WTC11 (cell line): ENCODE results near the gene DRGX. TPM values are rescaled to one million over a fixed set of nuclear protein-coding genes. Genes with fewer than 3 reads are reported as not detected.
A peak's percentile ranks its signal among the peaks of the same experiment; 100 is the strongest.

Experiments
- ATAC-seq: fragments of 200-7000 bp; cut with Tn5 transposase; 2 replicates; pipeline ENCODE4 v1.10.0; 2021; ENCODE audit warnings: mild to moderate bottlenecking, moderate library complexity
- CTCF ChIA-PET: fragments of 300-600 bp; sonication (Branson Sonifier 250); formaldehyde crosslinking; loops from one replicate; lab custom pipeline; 2021; ENCODE audit warnings: antibody characterized with exemption; lab: Charles Lee
- POLR2A ChIA-PET: fragments of 350-600 bp; sonication (Branson Sonifier 250); formaldehyde crosslinking; loops from one replicate; lab custom pipeline; 2021; ENCODE audit warnings: antibody characterized with exemption; lab: Charles Lee
- DNase-seq: peaks from one replicate; pipeline ENCODE4 v3.0.0; 2021; ENCODE audit warnings: low spot score
- H3K27ac Mint-ChIP-seq: 2 replicates; pipeline ENCODE4 v1.8.0; 2021; ENCODE audit warnings: mixed read lengths
- H3K27me3 Mint-ChIP-seq: 2 replicates; pipeline ENCODE4 v1.8.0; 2021; ENCODE audit warnings: low read depth, mild to moderate bottlenecking, moderate library complexity, mixed read lengths
- H3K36me3 Mint-ChIP-seq: 2 replicates; pipeline ENCODE4 v1.8.0; 2021; ENCODE audit warnings: mixed read lengths
- H3K4me1 Mint-ChIP-seq: 2 replicates; pipeline ENCODE4 v1.8.0; 2022; ENCODE audit warnings: mixed read lengths
- H3K4me3 Mint-ChIP-seq: 2 replicates; pipeline ENCODE4 v1.8.0; 2021; ENCODE audit warnings: mild to moderate bottlenecking, moderate library complexity, mixed read lengths
- H3K9me3 Mint-ChIP-seq: 2 replicates; pipeline ENCODE4 v1.8.0; 2021; ENCODE audit warnings: mixed read lengths
- ATF1 ChIP-seq: sonication (generic); formaldehyde crosslinking; IDR thresholded peaks from 2 replicates; pipeline ENCODE4 v1.8.1; 2023; ENCODE audit warnings: mild to moderate bottlenecking, moderate library complexity, missing genetic modification reagents
- CREM ChIP-seq: sonication (generic); formaldehyde crosslinking; IDR thresholded peaks from 2 replicates; pipeline ENCODE4 v1.8.1; 2022; ENCODE audit warnings: mild to moderate bottlenecking, missing genetic modification reagents, moderate library complexity
- EMX1 ChIP-seq: fragments of 250-450 bp; sonication (Bioruptor Pico); IDR thresholded peaks from 2 replicates; pipeline ENCODE4 v1.8.0; 2021; ENCODE audit warnings: mild to moderate bottlenecking
- ESRRA ChIP-seq: sonication (generic); formaldehyde crosslinking; IDR thresholded peaks from 2 replicates; pipeline ENCODE4 v1.8.1; 2022; ENCODE audit warnings: mild to moderate bottlenecking, missing genetic modification reagents, borderline replicate concordance
- ETV6 ChIP-seq: sonication (generic); formaldehyde crosslinking; IDR thresholded peaks from 2 replicates; pipeline ENCODE4 v1.8.1; 2022; ENCODE audit warnings: mild to moderate bottlenecking, missing genetic modification reagents
- FOXP1 ChIP-seq: sonication (generic); formaldehyde crosslinking; IDR thresholded peaks from 2 replicates; pipeline ENCODE4 v1.8.0; 2022; ENCODE audit warnings: missing genetic modification reagents, mild to moderate bottlenecking, moderate library complexity, borderline replicate concordance
- OVOL2 ChIP-seq: fragments of 250-450 bp; sonication (Bioruptor Pico); IDR thresholded peaks from 2 replicates; pipeline ENCODE4 v1.9.0; 2021; ENCODE audit warnings: mild to moderate bottlenecking, borderline replicate concordance
- RELA ChIP-seq: sonication (generic); formaldehyde crosslinking; IDR thresholded peaks from 2 replicates; pipeline ENCODE4 v1.8.1; 2022; ENCODE audit warnings: missing genetic modification reagents, mild to moderate bottlenecking, borderline replicate concordance
- SOX15 ChIP-seq: fragments of 250-450 bp; sonication (Bioruptor Pico); IDR thresholded peaks from 2 replicates; pipeline ENCODE4 v1.9.0; 2021; ENCODE audit warnings: mild to moderate bottlenecking
- ZNF396 ChIP-seq: fragments of 250-450 bp; sonication (Bioruptor Pico); IDR thresholded peaks from 2 replicates; pipeline ENCODE4 v1.8.0; 2021; ENCODE audit warnings: mild to moderate bottlenecking, moderate library complexity, borderline replicate concordance
- ZNF423 ChIP-seq: fragments of 250-450 bp; sonication (Bioruptor Pico); IDR thresholded peaks from 2 replicates; pipeline ENCODE4 v2.1.2; 2022; ENCODE audit warnings: mild to moderate bottlenecking, moderate library complexity
- total RNA-seq: library from RNA; stranded (reverse); gene quantifications from 3 replicates; pipeline ENCODE4 v1.2.3, GENCODE V29; 2021
- TF ChIP-seq, protein P1 (sequence below): sonication (generic); formaldehyde crosslinking; IDR thresholded peaks from 2 replicates; pipeline ENCODE4 v1.8.0; 2022; ENCODE audit warnings: missing genetic modification reagents
- TF ChIP-seq, protein P2 (sequence below): fragments of 250-450 bp; sonication (Bioruptor Pico); IDR thresholded peaks from 2 replicates; pipeline ENCODE4 v1.9.0; 2021; ENCODE audit warnings: mild to moderate bottlenecking
- TF ChIP-seq, protein P3 (sequence below): fragments of 250-450 bp; sonication (Bioruptor Pico); IDR thresholded peaks from 2 replicates; pipeline ENCODE4 v2.1.2; 2022; ENCODE audit warnings: mild to moderate bottlenecking, moderate library complexity
- TF ChIP-seq, protein P4 (sequence below): sonication (generic); formaldehyde crosslinking; IDR thresholded peaks from 2 replicates; pipeline ENCODE4 v1.8.0; 2022; ENCODE audit warnings: mild to moderate bottlenecking, missing genetic modification reagents

The DRGX gene
- total RNA-seq, 1 experiment from 2014 or later, result not detected

DNA sequence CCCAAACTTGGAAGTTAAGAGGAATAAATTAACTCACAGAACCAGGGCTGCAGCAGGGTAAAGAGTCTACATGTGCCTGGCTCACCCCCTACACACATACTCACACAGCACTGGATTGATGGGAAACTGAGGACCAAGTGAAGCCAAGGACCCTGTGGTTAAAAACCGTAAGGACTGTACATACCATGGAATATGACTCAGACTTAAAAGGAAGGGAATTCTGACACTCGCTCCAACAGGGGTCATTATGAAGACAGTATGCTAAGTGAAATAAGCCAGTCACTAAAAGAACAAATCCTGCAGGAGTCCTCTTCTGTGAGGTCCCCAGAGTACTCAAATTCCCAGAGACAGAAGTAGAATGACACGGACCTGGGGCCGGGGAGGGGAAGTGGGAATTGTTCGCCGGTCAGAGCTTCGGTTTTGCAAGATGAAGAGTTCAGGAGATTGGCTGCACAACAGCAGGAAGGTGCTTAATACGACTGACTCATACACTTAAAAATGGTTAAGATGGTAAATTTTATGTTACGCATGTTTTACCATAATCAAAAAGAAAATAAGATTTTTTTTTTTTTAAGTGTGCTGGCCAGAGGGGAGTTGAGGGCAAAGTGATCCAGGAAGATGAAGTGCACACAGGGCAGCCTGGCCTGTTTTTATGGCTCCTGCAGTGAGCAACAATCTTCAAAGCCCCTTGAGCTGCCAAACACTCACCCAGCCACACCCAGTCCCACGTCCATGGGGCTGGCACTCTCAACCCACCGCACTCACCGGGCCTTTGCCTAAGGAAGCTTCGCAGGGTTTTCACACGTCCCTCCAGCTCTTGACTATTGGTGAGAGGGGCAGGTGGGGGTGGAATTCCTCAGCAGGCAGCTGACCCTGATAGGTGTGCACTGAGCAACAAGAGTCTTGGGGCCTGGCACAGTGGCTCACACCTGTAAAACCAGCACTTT lies 26.4 kb downstream of the DRGX start:
- Mint-ChIP-seq H3K9me3 (no peaks in the 10 kb centered on the region), H3K27me3 (no peaks in the 10 kb centered on the region), H3K27ac (no peak overlapping the region), H3K36me3 (no peaks in the 10 kb centered on the region), H3K4me3 (no peak overlapping the region), H3K4me1 (peaks cover 8% of the 10 kb centered on the region)
- TF ChIP-seq ZNF423 (CRISPR knock-in tag) (no peak), RELA (CRISPR knock-in tag) (no peak), FOXP1 (CRISPR knock-in tag) (no peak), ATF1 (CRISPR knock-in tag) (no peak), SOX15 (CRISPR knock-in tag) (no peak), ETV6 (no peak), ZNF396 (CRISPR knock-in tag) (no peak)
- TF ChIP-seq, protein P1, sequence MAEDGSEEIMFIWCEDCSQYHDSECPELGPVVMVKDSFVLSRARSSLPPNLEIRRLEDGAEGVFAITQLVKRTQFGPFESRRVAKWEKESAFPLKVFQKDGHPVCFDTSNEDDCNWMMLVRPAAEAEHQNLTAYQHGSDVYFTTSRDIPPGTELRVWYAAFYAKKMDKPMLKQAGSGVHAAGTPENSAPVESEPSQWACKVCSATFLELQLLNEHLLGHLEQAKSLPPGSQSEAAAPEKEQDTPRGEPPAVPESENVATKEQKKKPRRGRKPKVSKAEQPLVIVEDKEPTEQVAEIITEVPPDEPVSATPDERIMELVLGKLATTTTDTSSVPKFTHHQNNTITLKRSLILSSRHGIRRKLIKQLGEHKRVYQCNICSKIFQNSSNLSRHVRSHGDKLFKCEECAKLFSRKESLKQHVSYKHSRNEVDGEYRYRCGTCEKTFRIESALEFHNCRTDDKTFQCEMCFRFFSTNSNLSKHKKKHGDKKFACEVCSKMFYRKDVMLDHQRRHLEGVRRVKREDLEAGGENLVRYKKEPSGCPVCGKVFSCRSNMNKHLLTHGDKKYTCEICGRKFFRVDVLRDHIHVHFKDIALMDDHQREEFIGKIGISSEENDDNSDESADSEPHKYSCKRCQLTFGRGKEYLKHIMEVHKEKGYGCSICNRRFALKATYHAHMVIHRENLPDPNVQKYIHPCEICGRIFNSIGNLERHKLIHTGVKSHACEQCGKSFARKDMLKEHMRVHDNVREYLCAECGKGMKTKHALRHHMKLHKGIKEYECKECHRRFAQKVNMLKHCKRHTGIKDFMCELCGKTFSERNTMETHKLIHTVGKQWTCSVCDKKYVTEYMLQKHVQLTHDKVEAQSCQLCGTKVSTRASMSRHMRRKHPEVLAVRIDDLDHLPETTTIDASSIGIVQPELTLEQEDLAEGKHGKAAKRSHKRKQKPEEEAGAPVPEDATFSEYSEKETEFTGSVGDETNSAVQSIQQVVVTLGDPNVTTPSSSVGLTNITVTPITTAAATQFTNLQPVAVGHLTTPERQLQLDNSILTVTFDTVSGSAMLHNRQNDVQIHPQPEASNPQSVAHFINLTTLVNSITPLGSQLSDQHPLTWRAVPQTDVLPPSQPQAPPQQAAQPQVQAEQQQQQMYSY, result no peak
- TF ChIP-seq, protein P2, sequence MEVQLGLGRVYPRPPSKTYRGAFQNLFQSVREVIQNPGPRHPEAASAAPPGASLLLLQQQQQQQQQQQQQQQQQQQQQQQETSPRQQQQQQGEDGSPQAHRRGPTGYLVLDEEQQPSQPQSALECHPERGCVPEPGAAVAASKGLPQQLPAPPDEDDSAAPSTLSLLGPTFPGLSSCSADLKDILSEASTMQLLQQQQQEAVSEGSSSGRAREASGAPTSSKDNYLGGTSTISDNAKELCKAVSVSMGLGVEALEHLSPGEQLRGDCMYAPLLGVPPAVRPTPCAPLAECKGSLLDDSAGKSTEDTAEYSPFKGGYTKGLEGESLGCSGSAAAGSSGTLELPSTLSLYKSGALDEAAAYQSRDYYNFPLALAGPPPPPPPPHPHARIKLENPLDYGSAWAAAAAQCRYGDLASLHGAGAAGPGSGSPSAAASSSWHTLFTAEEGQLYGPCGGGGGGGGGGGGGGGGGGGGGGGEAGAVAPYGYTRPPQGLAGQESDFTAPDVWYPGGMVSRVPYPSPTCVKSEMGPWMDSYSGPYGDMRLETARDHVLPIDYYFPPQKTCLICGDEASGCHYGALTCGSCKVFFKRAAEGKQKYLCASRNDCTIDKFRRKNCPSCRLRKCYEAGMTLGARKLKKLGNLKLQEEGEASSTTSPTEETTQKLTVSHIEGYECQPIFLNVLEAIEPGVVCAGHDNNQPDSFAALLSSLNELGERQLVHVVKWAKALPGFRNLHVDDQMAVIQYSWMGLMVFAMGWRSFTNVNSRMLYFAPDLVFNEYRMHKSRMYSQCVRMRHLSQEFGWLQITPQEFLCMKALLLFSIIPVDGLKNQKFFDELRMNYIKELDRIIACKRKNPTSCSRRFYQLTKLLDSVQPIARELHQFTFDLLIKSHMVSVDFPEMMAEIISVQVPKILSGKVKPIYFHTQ (CRISPR knock-in tag), result no peak
- CTCF ChIA-PET, result no interaction called here
- DNase-seq (no peak), ATAC-seq (no peak)
- POLR2A ChIA-PET, result no interaction called here

DNA sequence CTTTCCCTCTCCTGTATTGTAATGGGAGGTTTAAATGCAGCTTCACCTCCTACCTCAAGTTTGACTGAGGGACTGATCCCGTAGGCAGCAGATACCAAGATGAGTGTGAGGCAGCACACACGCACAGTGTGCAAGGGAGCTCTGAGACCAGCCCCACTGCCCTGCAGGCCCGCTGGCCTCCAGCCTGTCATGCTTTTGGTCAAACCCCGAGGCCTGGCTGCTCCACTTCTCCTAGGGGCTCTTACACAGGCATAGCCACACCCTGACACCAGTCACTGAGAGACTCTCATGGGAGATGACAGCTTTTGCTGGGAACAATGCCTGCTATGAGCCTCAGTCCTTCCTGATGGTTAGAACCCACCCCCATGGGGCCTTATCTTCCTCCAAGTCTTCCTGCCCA lies 27.6 kb downstream of the DRGX start:
- TF ChIP-seq, protein P3, sequence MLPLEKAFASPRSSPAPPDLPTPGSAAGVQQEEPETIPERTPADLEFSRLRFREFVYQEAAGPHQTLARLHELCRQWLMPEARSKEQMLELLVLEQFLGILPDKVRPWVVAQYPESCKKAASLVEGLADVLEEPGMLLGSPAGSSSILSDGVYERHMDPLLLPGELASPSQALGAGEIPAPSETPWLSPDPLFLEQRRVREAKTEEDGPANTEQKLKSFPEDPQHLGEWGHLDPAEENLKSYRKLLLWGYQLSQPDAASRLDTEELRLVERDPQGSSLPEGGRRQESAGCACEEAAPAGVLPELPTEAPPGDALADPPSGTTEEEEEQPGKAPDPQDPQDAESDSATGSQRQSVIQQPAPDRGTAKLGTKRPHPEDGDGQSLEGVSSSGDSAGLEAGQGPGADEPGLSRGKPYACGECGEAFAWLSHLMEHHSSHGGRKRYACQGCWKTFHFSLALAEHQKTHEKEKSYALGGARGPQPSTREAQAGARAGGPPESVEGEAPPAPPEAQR (CRISPR knock-in tag), result no peak
- no peak for TF ChIP-seq CREM (CRISPR knock-in tag)
- TF ChIP-seq EMX1 (CRISPR knock-in tag), result no peak
- TF ChIP-seq OVOL2 (CRISPR knock-in tag), result no peak
- Mint-ChIP-seq H3K27me3 (no peaks in the 10 kb centered on the region), H3K27ac (no peak overlapping the region), H3K4me3 (no peak overlapping the region), H3K9me3 (no peaks in the 10 kb centered on the region), H3K4me1 (peaks cover 8% of the 10 kb centered on the region), H3K36me3 (no peaks in the 10 kb centered on the region)
- CTCF ChIA-PET, result interaction anchor here (1.2 to 2.1 kb wide), 2 partner anchors 12 to 151 kb away, joined by 3 to 4 read pairs; no protein-coding TSS in a partner anchor
- POLR2A ChIA-PET, result no interaction called here
- no peak for DNase-seq
- ATAC-seq, result no peak

DNA sequence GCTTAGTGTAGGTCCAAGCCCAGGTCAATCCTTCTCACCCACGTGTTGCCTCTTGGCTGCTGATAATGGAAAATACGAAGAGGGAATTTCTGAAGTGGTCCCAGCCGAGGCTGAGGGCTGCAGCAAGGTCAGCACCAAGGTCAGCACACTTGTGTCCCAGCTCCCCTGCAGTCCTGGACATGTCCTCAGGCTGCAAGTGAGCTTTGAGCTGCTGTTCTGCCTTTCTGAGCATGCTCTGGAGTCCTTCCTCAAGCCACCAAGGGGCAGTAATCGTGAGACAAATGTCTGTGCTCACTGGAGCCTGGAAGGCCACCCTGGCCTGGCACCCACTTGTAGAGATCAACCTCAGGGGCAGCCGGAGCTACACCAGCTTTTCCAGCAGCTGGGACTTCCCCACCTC lies 28.3 kb downstream of the DRGX start:
- Mint-ChIP-seq H3K9me3 (no peaks in the 10 kb centered on the region), H3K27ac (no peak overlapping the region), H3K4me1 (peaks cover 10% of the 10 kb centered on the region), H3K27me3 (no peaks in the 10 kb centered on the region), H3K36me3 (no peaks in the 10 kb centered on the region), H3K4me3 (no peak overlapping the region)
- ChIA-PET CTCF (interaction anchor here (0.6 to 2.1 kb wide), 3 partner anchors 12 to 151 kb away, joined by 3 to 4 read pairs (median 4); no protein-coding TSS in a partner anchor), POLR2A (no interaction called here)
- ATAC-seq, result peak; percentile 74
- DNase-seq, result no peak
- TF ChIP-seq ZNF423 (CRISPR knock-in tag) (no peak), ESRRA (CRISPR knock-in tag) (peak; percentile 46; the same call in 1 of the 2 replicates)
- TF ChIP-seq, protein P4, sequence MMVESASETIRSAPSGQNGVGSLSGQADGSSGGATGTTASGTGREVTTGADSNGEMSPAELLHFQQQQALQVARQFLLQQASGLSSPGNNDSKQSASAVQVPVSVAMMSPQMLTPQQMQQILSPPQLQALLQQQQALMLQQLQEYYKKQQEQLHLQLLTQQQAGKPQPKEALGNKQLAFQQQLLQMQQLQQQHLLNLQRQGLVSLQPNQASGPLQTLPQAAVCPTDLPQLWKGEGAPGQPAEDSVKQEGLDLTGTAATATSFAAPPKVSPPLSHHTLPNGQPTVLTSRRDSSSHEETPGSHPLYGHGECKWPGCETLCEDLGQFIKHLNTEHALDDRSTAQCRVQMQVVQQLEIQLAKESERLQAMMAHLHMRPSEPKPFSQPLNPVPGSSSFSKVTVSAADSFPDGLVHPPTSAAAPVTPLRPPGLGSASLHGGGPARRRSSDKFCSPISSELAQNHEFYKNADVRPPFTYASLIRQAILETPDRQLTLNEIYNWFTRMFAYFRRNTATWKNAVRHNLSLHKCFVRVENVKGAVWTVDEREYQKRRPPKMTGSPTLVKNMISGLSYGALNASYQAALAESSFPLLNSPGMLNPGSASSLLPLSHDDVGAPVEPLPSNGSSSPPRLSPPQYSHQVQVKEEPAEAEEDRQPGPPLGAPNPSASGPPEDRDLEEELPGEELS (CRISPR knock-in tag), result 0 out of 2 replicates have a peak, but pooled peaks have one; percentile 35
- TF ChIP-seq, all 79 proteins: peak for 2
